Right lobe of liver (tissue), 6 donors: ENCODE measurements around the gene TAMALIN. TPM values are rescaled to one million over a fixed set of nuclear protein-coding genes. Genes with fewer than 3 reads are reported as not detected.

ENCODE experiments used
- ATAC-seq, 4 donors: fragments of 200-7000 bp; cut with Tn5 transposase; one replicate each; pipeline ENCODE4 v1.9.1; 2020; ENCODE audit warnings: mild to moderate bottlenecking in 4 of 4, moderate library complexity in 4 of 4
- DNase-seq, 3 donors: peaks; one replicate each; pipeline ENCODE4 v3.0.0-alpha.2; 2020
- H3K27ac ChIP-seq, 3 donors: fragments of 200-600 bp; one replicate each; pipeline ENCODE4 v1.8.0; 2022
- H3K27me3 ChIP-seq, 2 donors: fragments of 200-600 bp; one replicate each; pipeline ENCODE4 v1.8.0; 2022
- H3K36me3 ChIP-seq, 4 donors: fragments of 200-600 bp; sonication (generic) in 1 of 4; one replicate each; pipeline versions ENCODE4 v1.5.1 to v1.8.0; 2017 to 2022; ENCODE audit warnings: control low read depth in 1 of 4
- H3K4me1 ChIP-seq, 4 donors: fragments of 200-600 bp; sonication (generic) in 1 of 4; one replicate each; pipeline versions ENCODE4 v1.5.1 to v1.8.0; 2017 to 2022; ENCODE audit warnings: control low read depth in 1 of 4
- H3K4me3 ChIP-seq, 3 donors: fragments of 200-600 bp; one replicate each; pipeline ENCODE4 v1.8.0; 2022
- H3K9me3 ChIP-seq, 4 donors: fragments of 200-600 bp; sonication (generic) in 1 of 4; one replicate each; pipeline versions ENCODE4 v1.5.1 to v1.8.0; 2017 to 2022; ENCODE audit warnings: control low read depth in 1 of 4
- CTCF ChIP-seq, 4 donors: fragments of 200-600 bp in 3 of 4; fragments of 450-650 bp in 1 of 4; IDR thresholded peaks; one replicate each; pipeline versions ENCODE4 v1.5.1 to v1.8.0; 2016 to 2022; ENCODE audit warnings: antibody characterized with exemption in 4 of 4, mild to moderate bottlenecking in 2 of 4
- POLR2A ChIP-seq: fragments of 450-650 bp; IDR thresholded peaks from one replicate; pipeline ENCODE4 v1.6.1; 2017; ENCODE audit warnings: antibody characterized with exemption, mild to moderate bottlenecking
- WGBS: methylation state at CpG from one replicate; pipeline ENCODE4 v1.1.6; 2018; ENCODE audit warnings: low coverage, low lambda C conversion rate; ENCODE audit not compliant: insufficient coverage; ENCODE audit errors: missing lambda C conversion rate; 5-methylcytosine and 5-hydroxymethylcytosine counted together
- intact Hi-C, 2 donors: fragments of 100-400 bp; cut with DNase I; formaldehyde crosslinking; loops; one replicate each; pipeline versions ENCODE4 v1.11.2 to v1.14.1; 2022
- total RNA-seq, 6 experiments: library from RNA; depleted of rRNA in 2 of 6; stranded (reverse); fragments of >200 nt in 2 of 6; fragmentation: NEBNext Ultra II Directional in 3 of 6; extraction: Animal tissue kit (Norgen Biotek cat#: 25700) in 3 of 6; gene quantifications; one replicate each; pipeline versions ENCODE4 v1.1.0 to v1.2.4, GENCODE V29; 2016 to 2023
- donor health status: DM: no; HTN: yes; CAD: no.
- donor health status: DM: no; HTN: no; CAD: no.
- donor health status: DM: no; HTN: no; CAD: no.
- donor health status: DM: no; HTN: yes; CAD: no.
- donor health status: DM: no; HTN: yes; CAD: no.

The TAMALIN gene
- total RNA-seq, 6 experiments from 2014 or later, result 2.9 to 6.5 (median 3.9) TPM

GRCh38 chr12:52056801-52057637, 50.3 kb downstream of the TAMALIN start:
- WGBS, result 80% methylated on average over 3 of the region's 23 CpGs
- TF ChIP-seq CTCF (IDR thresholded peaks at IDR 0.05) (no peak), POLR2A (no peak)
- no peaks in the 10 kb centered on the region for H3K36me3 ChIP-seq
- no peaks in the 10 kb centered on the region for H3K4me1 ChIP-seq
- ATAC-seq (no peak), DNase-seq (peak in 1 of 3 donors; percentile 55)
- no peak overlapping the region for H3K4me3 ChIP-seq
- H3K9me3 ChIP-seq, result no peaks in the 10 kb centered on the region
- H3K27ac ChIP-seq, result no peak overlapping the region
- intact Hi-C loops, result no loop called here
- no peaks in the 10 kb centered on the region for H3K27me3 ChIP-seq

GRCh38 chr12:52057638-52058576, 51.2 kb downstream of the TAMALIN start:
- TF ChIP-seq POLR2A (no peak), CTCF (IDR thresholded peaks at IDR 0.05) (no peak)
- Histone ChIP-seq H3K4me3 (no peak overlapping the region), H3K36me3 (no peaks in the 10 kb centered on the region), H3K27ac (no peak overlapping the region), H3K4me1 (no peaks in the 10 kb centered on the region), H3K27me3 (no peaks in the 10 kb centered on the region), H3K9me3 (no peaks in the 10 kb centered on the region)
- 92% methylated on average over 14 of the region's 14 CpGs for WGBS
- no peak for DNase-seq
- intact Hi-C loops, result no loop called here
- no peak for ATAC-seq

- Histone ChIP-seq H3K27ac (no peak overlapping the region), H3K27me3 (no peaks in the 10 kb centered on the region), H3K4me3 (no peak overlapping the region), H3K36me3 (no peaks in the 10 kb centered on the region), H3K9me3 (no peaks in the 10 kb centered on the region), H3K4me1 (no peaks in the 10 kb centered on the region)
- DNase-seq (no peak), ATAC-seq (no peak)
- TF ChIP-seq POLR2A (peak; percentile 15), CTCF (IDR thresholded peaks at IDR 0.05) (no peak)
- 69% methylated on average over 10 of the region's 25 CpGs for WGBS
- intact Hi-C loops, result no loop called here
Measured at GRCh38 chr12:52058631-52059361, 52.0 kb downstream of the TAMALIN start.
